ENCODE results near the gene FLCN.

FLCN gene

DNA sequence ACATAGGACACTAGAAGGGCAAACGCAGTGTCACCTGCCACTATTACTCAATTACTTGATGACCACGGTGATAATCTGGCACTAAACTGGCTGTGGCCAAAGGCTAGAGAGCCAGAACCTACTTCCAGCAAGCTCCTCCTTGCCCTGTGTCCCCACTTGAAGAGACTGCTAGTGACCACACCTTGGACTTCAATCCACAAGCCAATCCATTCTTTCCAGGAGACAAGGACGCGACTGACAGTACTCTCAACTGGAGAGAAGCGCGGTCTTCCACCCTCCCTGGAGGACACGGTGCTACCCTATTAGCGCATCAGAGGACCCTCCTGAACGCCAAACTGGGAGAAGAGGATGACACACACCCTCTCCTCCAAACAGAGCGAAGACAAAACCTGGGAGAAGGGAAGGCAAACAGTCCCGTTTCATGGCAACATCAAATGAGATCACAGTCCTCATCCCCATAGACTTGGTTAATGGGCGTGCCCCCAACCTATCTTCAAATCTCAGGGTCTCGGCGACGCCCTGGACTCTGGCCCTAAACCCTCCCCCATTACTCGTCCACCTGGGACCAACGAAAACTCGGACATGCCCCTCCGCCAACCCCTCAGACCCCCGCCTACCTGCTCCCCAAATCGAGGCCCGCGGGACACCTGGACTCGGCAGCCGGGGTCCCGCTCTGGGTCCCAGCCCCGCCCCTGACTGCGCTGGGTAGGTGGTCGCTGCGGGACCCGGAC lies 508 bp downstream of the FLCN start:
- peak in 1 of 58 donors; percentile 55 for DNase-seq

DNA sequence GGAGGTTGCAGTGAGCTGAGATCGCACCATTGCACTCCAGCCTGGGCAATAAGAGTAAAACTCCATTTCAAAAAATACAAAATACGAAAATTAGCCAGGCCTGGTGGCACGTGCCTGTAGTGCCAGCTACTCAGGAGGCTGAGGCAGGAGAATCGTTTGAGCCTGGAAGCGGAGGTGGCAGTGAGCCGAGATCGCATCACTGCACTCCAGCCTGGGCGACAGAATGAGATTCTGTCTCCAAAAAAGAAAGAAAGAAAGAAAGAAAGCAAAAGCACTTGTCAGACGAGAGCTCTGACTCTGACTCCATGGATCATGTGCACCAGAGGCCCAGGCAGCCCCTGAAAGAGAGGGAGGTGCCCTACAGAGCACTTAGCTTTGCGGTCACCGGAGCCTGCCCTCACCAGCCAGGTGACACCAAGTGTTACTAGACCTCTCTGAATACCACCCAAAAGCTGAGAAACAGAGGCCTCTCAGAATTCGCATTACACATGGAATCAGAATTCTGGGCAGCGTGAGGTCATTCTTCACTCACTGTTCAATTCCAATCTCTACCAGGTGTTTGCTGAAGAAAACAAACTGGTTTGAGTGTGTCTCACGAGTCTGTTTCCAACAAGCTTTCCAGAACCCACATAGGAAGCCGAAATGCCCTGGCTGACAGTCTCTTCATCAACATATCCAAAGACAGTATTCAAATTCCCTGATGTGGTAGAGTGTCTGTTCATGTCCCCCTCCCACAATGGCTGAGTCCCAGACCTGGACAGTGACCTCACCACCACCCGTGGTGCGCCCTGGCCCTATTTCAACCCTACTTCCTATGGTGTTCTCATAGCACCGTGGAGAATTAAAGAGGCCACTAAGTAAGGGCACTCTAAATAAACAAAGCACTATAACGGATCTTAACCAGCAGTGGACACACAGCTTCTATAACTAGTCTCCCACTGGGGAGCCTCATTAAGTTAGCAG lies 1.5 kb downstream of the FLCN start:
- DNase-seq = peak in 20 of 58 donors; percentile 12 to 50 (median 26)

DNA sequence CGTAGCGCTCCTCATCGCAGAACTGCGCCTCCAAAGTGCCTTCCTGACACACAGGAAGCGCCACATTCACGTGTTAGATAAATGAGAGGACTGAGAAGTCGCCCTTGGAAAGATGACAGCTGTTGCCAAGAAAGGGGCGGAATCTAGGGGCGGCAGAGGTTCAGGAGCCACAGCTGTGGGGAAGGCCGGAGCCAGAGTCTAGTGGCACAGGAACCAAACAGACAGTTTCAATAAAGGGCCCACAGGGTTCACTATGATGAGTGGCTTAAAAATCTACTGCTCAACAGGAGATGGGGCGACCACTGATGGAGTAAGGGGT lies 4.7 kb downstream of the FLCN start:
- no peak for DNase-seq

DNA sequence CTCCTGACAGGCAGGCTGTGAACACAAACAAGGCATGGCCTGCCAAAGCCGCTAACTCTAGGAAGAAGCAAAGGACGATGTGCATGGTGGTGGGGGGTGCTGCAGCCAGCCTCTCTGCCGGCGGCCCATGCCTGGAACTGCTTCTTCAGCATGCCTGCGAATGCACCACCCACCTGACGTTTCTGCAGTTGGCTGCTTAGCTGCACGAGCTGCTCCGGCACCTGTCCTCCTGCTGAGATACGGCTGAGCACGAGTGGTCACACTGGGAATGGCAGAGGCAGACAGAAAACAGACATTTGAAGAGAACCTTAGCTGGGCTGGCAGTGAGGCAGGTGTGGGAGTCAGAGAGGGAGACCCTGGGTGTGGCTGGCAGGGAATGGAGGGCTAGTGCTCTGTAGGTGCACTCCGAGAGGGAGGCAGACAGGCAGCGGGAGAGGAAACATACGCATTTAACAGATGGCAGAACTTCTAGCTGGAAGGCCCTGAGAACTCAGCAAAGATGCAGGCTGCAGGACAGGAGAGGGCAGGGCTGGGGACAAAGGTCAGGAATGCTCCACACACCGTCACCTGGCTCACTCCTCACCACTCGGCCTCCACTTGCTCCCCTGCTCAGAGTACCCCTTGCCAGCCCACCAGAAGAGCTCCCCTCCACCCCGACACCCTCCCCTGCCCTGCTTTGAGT lies 5.2 kb downstream of the FLCN start:
- DNase-seq = peak in 1 of 58 donors; percentile 53

DNA sequence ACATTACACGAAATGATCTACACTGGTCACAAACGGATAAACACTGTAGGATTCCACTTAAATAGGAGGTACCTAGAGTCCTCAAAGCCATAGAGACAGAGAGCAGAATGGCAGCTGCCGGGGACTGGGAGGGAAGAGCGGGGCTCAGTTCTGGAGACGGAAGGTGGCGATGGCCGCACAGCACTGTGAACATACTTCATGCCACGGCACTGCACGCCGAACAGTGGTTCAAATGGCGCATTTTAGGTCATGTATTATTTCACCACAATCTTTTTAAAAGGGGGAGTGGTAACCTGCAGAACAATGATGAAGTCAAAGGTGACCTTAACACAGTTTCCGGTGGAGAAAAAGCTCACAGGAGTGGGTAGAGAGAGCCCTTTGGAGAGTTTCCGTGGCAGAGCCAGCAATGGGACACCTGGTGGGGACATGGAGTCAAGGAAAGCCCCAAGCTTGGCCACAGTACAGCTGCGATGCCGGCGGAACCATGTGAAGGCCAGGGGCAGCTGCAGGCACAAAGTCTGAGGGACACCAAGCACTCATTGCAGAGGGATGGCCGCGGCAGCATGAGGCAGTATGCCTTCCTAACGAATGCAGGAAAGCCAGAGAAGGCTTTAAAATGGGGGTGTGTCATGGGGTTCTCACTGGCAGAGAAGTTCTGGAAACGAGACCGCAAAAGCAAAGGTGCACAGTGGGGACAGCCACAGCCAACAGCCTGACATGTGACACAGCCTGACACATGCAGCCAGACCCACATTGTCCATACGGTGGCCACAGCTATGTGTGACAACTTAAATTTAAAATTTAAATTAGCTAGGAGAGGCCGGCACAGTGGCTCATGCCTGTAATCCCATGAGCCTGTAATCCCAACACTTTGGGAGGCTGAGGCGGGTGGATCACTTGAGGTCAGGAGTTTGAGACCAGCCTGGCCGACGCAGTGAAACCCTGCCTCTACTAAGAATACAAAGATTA lies 7.3 kb downstream of the FLCN start:
- DNase-seq = no peak

DNA sequence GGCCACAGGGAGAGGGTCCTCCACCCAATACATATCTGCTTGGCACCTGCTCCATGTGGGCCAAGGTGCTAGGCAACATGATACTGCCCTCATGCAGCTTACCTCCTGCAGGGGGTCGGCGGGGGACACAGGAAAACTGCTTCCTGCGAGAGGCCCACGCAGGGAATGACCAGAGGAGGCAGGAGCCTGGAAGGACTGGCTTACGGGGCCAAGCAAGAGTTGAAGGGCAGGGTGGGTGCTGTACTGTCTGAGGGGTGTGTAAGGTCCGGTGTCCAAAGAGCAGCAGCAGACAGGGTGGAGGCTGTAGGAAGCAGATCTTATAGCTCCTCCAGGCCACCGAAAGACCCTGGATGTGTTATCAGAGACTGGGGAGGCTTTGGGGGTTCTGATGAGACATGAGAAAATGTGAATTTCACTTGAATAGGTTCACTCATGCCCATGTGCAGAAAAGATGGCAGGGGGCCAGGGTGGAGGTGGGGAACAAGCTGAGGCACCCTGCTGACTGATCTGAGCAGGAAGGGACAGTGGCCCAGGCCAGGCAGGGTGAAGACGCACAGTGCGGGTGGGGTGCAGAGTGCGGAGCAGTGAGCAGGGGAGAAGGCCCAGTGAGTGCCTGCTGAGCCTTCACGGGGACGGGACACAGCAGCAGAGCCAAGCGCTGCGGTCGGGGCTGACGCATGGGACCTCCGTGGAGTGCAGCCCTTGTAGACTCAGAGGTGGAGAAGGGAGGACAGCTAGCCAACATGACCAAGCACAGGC lies 8.3 kb downstream of the FLCN start:
- peak in 7 of 58 donors; percentile 11 to 31 (median 23) for DNase-seq

DNA sequence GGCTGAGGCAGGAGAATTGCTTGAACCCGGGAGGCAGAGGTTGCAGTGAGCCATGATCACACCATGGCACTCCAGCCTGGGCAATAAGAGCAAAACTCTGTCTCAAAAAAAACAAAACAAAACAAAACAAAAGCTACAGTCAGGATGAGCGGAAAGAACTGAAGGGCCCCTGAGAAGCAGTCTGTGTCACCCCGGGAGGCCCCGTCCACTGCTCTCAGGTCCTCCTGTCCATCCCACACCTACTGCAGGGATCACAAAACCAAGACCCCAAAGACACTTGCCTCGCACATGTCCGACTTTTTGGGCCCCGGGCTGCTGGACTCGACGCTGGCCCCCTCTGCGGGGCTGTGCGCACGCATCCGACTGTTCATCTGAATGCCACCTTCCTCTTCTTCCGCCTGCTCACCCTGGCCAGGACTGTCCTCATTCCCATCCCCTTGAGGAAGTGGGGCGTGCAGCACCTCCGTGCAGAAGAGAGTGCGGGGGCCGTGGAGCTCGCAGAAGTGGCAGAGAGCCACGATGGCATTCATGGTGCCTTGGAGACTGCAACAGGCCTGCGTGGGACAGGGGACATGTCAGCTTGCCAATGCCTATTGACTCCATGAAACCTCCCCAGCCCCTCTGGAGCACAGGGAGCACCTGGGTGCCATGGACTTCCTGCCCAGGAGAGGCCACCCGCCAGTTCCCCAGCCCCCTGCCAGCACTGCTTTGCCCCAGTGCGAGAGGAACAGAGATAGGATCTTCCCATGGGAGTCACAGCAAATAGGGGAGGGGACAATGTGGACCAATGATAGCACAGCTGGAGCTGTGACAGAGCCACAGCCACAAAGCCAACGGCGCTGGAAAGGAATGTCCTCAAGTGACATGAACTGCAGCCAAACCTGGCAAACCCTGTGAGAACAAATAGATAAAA lies 9.1 kb downstream of the FLCN start:
- DNase-seq = peak in 14 of 58 donors; percentile 9 to 59 (median 28)

DNA sequence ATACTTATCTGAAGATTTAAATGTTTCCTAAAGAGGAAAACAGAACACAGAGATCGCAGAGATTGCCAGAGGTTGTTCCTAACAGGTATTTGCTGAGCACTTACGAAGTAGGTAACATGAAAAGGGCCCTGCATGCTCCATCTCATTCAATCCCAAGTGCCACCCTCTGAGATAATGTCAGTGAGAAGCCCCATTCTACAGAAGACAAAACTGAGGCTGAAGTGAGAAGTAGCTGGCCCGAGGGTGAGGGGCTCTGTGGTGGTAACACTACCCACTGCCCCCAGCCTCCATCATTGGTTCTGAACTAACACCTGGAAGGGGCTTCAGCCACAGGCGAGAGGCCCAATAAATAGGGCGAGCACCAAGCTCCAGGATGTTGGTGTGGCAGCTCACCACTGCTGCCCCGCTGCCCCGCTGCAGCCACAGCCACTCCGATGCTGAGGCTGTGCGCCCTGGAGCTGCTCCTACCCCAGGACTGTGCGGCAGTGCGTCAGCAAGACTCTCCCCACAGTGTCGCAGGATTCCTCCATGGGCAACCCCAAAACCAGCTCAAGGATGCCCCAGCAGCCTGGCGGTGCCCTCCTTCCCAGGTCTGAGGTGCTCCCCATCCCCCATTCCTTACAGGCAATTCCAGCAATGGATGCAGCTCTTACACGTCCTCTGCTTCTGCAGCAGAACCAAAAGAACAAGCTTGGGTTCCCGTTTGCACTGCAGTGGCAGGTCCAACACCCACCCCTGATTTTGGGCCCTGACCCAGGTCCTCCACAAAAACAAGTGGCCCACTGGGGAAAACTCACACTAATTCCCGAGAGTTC lies 10.3 kb downstream of the FLCN start:
- DNase-seq = no peak

DNA sequence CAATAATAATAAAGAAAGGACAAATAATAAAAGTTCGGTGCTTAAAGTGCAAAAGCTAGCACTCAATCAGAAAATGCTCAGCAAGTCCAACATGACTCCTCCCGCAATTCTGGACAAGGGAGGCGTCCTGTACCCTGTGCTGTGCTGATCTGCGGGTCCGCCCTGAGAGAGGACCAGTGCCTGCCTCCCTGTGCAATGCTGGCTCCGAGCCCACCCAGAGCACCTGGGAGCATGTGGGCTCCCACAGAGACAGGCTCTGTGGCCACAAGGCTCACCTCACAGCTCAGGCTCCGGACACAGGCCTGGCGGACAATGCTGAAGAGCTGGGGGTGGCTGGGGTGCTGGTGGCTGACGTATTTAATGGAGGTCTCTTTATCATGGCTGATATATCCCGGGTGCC lies 11.1 kb downstream of the FLCN start:
- no peak for DNase-seq

DNA sequence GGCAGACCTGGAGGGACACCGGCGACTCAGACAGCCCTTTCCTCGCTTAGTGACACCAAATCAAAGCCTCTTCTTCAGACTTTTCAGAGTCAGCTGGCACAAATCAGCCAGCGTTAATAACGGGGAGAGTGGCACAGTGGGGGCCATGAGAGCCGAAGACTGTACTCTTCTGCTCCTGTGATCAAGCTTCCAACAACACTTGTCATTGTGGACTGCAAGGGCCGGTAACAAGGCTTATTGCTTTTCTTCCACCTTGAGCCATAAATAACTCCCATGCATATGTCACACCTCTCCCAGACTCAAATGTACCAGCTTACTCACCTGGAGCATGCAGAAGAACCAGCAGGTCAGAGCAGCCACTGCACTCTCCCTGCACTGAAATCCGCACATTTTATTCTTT lies 12.8 kb downstream of the FLCN start:
- no peak for DNase-seq

DNA sequence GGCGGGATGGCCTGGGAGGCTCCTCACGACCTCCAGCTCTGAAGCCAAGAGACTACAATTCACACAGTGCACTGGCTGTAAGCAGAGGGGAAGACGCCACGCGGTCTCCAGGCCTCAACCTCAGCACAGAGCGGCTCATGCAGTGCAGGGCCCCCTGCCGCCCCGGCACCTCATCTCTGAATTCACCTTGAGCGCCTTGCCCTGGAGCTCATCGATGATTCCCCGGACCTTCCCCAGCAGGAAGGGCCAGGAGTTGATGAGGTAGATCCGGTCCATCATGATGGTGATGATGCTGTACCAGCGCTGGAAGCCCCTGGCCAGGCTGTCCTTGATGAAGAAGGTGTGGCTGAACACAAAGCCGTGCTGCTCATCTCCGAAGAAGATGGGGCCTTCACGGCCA lies 13.2 kb downstream of the FLCN start:
- no peak for DNase-seq

DNA sequence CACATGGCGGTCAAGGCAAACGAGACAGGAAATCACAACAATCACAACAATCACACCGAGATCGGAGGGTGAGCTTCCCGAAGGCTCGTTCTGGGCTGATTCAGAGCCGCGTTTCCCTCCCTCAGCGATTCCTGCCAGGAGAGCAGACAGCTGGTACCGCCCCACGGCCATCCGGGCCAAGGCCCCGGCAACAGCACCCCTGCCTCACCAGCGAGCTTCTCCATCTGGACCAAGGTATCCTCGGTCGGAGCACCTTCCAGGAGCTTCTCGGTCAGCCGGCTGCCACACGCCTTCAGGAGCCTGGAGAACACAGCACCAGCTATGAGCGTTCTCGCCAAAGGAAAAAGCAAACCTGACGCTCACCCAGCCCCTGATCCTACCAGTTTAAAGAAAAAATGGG lies 15.6 kb downstream of the FLCN start:
- DNase-seq = no peak

DNA sequence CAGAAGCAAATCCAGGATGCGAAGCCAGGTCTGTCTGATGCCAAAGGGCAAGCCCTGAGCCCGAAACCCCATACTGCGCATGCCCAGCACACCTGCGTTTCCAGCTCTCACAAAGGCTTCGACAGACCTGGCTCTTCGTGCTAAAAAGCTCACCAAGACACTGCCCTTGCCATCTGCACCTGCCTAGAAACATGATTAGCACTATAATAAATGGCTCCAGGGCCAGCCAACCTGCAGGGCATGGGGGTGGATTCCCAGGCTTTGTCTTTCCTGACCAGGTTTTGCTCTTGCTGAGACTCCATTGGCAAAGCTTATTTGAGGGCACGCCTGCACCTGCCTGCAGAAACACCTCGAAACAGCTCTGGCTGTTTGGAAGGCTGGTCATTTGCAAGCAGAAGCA lies 16.4 kb downstream of the FLCN start:
- DNase-seq = no peak

DNA sequence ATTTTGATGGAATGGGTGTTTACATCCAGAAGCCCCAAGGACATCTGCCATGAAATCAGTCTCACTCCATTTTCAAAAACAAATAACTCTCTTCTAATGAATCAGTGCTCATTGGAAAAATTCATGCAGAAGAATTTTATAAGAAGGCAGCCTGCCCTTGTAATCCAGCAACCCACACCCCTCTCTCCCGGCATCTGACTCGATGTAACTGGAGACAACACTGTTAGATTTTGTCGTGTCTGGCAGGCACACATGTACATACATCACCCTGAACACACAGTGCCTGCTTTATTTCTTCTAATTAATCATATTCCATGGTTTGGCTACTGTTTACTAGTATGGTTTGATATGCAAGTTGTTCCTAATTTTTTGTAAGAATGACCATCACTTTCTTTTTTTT lies 19.0 kb downstream of the FLCN start:
- DNase-seq = no peak

DNA sequence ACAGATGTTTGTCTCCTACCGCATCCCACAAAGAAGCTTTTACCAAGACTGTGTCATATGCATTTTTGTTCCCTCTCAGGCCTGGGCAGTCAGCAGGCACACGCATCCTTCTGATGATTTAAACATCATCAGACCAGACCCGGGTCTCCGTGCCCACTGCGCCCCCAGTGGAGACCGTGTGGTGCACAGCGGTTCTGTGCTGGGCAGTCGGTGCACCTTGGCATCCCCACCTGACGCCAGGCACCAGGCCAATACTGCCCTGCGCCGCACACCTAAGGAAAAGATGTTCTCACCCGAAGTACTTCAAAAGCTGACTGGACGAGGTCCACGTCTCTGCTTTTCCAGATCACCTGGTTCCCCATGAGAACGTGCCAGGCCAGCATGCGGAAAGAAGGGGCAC lies 20.2 kb downstream of the FLCN start:
- DNase-seq = no peak

DNA sequence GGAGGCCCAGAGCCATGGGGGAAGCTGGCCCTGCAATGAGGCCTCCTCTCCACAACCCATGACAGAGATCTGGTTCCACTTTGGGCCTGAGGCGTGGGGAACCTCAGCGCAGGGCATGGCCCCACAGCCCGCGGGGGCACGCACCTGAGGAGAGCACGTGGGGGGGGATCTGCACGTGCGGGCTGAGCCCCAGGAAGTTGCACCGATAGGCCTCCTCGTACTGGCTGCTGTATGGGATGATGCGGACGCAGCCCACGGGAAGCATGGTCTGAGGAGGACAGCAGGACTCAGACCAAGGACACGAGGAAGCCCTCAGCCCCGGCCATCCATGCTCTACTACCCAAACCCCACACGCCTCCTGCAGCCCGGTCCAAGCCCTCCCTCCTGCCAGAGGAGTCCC lies 20.7 kb downstream of the FLCN start:
- no peak for DNase-seq

DNA sequence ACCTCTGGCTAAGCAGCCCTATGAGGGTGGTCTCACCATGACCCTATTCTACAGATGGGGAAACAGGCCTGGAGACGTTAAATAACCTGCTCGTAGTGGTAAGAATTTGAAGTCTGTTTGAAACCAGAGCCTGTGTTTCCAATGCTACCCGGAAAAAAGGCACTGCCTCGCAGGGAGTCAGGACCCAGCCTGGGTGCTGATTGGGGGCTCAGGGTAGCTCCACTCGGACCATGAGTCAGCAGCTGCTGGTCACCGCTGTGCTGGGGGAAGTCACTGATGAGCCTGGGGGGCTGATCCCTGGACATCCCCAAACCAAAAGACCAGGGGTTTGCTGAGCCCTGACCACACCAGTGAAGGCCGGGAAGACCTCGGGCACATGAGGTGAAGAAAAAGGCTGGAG lies 21.4 kb downstream of the FLCN start:
- DNase-seq = no peak
